Measurements from ENCODE around the gene CCDC122.

Gene CCDC122

GRCh38 chr13:43872181-43872580, 7.4 kb downstream of the CCDC122 start:
- Histone ChIP-seq H4K91ac (ENCODE audit: low read depth, low read length, poor library complexity) (no peak overlapping the region), H3K14ac (ENCODE audit: low read length) (no peak overlapping the region), H3K4me1 (ENCODE audit: control insufficient read depth in 2 of 2, insufficient read depth in 1 of 2, low read depth in 1 of 2, low read length in 2 of 2) (no peaks in the 10 kb centered on the region), H3K9ac (ENCODE audit: low read depth, low read length, poor library complexity) (no peak overlapping the region), H2BK5ac (ENCODE audit: low read length) (no peak overlapping the region), H3K27ac (replicated peaks; ENCODE audit: low read length) (no peak overlapping the region), H3K23ac (ENCODE audit: low read depth, low read length, poor library complexity) (no peak overlapping the region), H2BK15ac (ENCODE audit: low read length) (no peak overlapping the region), H3K4me2 (ENCODE audit: insufficient read depth, low read length, poor library complexity, severe bottlenecking) (no peak overlapping the region), H4K8ac (ENCODE audit: low read depth, low read length) (no peak overlapping the region), H3K27me3 (ENCODE audit: control insufficient read depth in 3 of 3, insufficient read depth in 3 of 3, low read depth in 1 of 3, low read length in 3 of 3) (no peaks in the 10 kb centered on the region), H3K9me3 (replicated peaks in 1 of 2; ENCODE audit: control insufficient read depth in 2 of 2, insufficient read depth in 1 of 2, low read depth in 1 of 2, low read length in 2 of 2) (no peaks in the 10 kb centered on the region), H3K79me1 (ENCODE audit: low read depth, low read length) (no peaks in the 10 kb centered on the region), H3K4ac (ENCODE audit: low read length) (no peak overlapping the region), H2AK5ac (ENCODE audit: low read depth, low read length) (no peak overlapping the region), H3K18ac (ENCODE audit: low read length) (no peak overlapping the region), H2AFZ (ENCODE audit: low read length) (no peak overlapping the region), H2BK120ac (ENCODE audit: low read depth, low read length) (no peak overlapping the region), H3K4me3 (ENCODE audit: low read length in 2 of 2) (no peak overlapping the region), H3K36me3 (replicated peaks in 1 of 2; ENCODE audit: control insufficient read depth in 2 of 2, insufficient read depth in 2 of 2, low read length in 2 of 2) (no peaks in the 10 kb centered on the region), H2BK12ac (ENCODE audit: low read length) (no peak overlapping the region)
- no peak for DNase-seq (ENCODE audit: low spot score)
- no CpG with 5 or more reads among the region's 1 CpG for WGBS, 2 donors (ENCODE audit: extremely low coverage in 2 of 2, insufficient read length in 2 of 2, insufficient replicate concordance in 1 of 2)

GRCh38 chr13:43865892-43866291, 13.6 kb downstream of the CCDC122 start:
- H2BK120ac ChIP-seq (ENCODE audit: low read depth, low read length), result no peak overlapping the region
- no peaks in the 10 kb centered on the region for H3K4me1 ChIP-seq (ENCODE audit: control insufficient read depth in 2 of 2, insufficient read depth in 1 of 2, low read depth in 1 of 2, low read length in 2 of 2)
- H2BK15ac ChIP-seq (ENCODE audit: low read length), result no peak overlapping the region
- no peak overlapping the region for H3K9ac ChIP-seq (ENCODE audit: low read depth, low read length, poor library complexity)
- no peak overlapping the region for H3K14ac ChIP-seq (ENCODE audit: low read length)
- H3K23ac ChIP-seq (ENCODE audit: low read depth, low read length, poor library complexity), result no peak overlapping the region
- no CpG with 5 or more reads among the region's 4 CpGs for WGBS, 2 donors (ENCODE audit: extremely low coverage in 2 of 2, insufficient read length in 2 of 2, insufficient replicate concordance in 1 of 2)
- no peak for DNase-seq (ENCODE audit: low spot score)
- H2AK5ac ChIP-seq (ENCODE audit: low read depth, low read length), result no peak overlapping the region
- H2BK5ac ChIP-seq (ENCODE audit: low read length), result no peak overlapping the region
- H3K9me3 ChIP-seq (replicated peaks in 1 of 2; ENCODE audit: control insufficient read depth in 2 of 2, insufficient read depth in 1 of 2, low read depth in 1 of 2, low read length in 2 of 2), result peaks cover 0 to 4% of the 10 kb centered on the region in 2 donors
- no peak overlapping the region for H4K8ac ChIP-seq (ENCODE audit: low read depth, low read length)
- H4K91ac ChIP-seq (ENCODE audit: low read depth, low read length, poor library complexity), result no peak overlapping the region
- no peak overlapping the region for H3K4me3 ChIP-seq (ENCODE audit: low read length in 2 of 2)
- no peak overlapping the region for H2AFZ ChIP-seq (ENCODE audit: low read length)
- H3K27ac ChIP-seq (replicated peaks; ENCODE audit: low read length), result no peak overlapping the region
- H3K79me1 ChIP-seq (ENCODE audit: low read depth, low read length), result no peaks in the 10 kb centered on the region
- H2BK12ac ChIP-seq (ENCODE audit: low read length), result no peak overlapping the region
- H3K18ac ChIP-seq (ENCODE audit: low read length), result no peak overlapping the region
- H3K4ac ChIP-seq (ENCODE audit: low read length), result no peak overlapping the region
- no peaks in the 10 kb centered on the region for H3K36me3 ChIP-seq (replicated peaks in 1 of 2; ENCODE audit: control insufficient read depth in 2 of 2, insufficient read depth in 2 of 2, low read length in 2 of 2)
- no peaks in the 10 kb centered on the region for H3K27me3 ChIP-seq (ENCODE audit: control insufficient read depth in 3 of 3, insufficient read depth in 3 of 3, low read depth in 1 of 3, low read length in 3 of 3)
- H3K4me2 ChIP-seq (ENCODE audit: insufficient read depth, low read length, poor library complexity, severe bottlenecking), result no peak overlapping the region

GRCh38 chr13:43864921-43865320, 14.6 kb downstream of the CCDC122 start:
- Histone ChIP-seq H3K9ac (ENCODE audit: low read depth, low read length, poor library complexity) (no peak overlapping the region), H3K18ac (ENCODE audit: low read length) (no peak overlapping the region), H3K4me2 (ENCODE audit: insufficient read depth, low read length, poor library complexity, severe bottlenecking) (no peak overlapping the region), H3K36me3 (replicated peaks in 1 of 2; ENCODE audit: control insufficient read depth in 2 of 2, insufficient read depth in 2 of 2, low read length in 2 of 2) (no peaks in the 10 kb centered on the region), H4K91ac (ENCODE audit: low read depth, low read length, poor library complexity) (no peak overlapping the region), H4K8ac (ENCODE audit: low read depth, low read length) (no peak overlapping the region), H3K27ac (replicated peaks; ENCODE audit: low read length) (no peak overlapping the region), H2BK5ac (ENCODE audit: low read length) (no peak overlapping the region), H2AFZ (ENCODE audit: low read length) (no peak overlapping the region), H3K4me1 (ENCODE audit: control insufficient read depth in 2 of 2, insufficient read depth in 1 of 2, low read depth in 1 of 2, low read length in 2 of 2) (no peaks in the 10 kb centered on the region), H3K4ac (ENCODE audit: low read length) (no peak overlapping the region), H2BK120ac (ENCODE audit: low read depth, low read length) (no peak overlapping the region), H3K4me3 (ENCODE audit: low read length in 2 of 2) (no peak overlapping the region), H3K27me3 (ENCODE audit: control insufficient read depth in 3 of 3, insufficient read depth in 3 of 3, low read depth in 1 of 3, low read length in 3 of 3) (no peaks in the 10 kb centered on the region), H3K23ac (ENCODE audit: low read depth, low read length, poor library complexity) (no peak overlapping the region), H2BK12ac (ENCODE audit: low read length) (no peak overlapping the region), H3K14ac (ENCODE audit: low read length) (no peak overlapping the region), H2BK15ac (ENCODE audit: low read length) (no peak overlapping the region), H2AK5ac (ENCODE audit: low read depth, low read length) (no peak overlapping the region), H3K9me3 (replicated peaks in 1 of 2; ENCODE audit: control insufficient read depth in 2 of 2, insufficient read depth in 1 of 2, low read depth in 1 of 2, low read length in 2 of 2) (peaks cover 0 to 4% of the 10 kb centered on the region in 2 donors), H3K79me1 (ENCODE audit: low read depth, low read length) (no peaks in the 10 kb centered on the region)
- no CpG with 5 or more reads among the region's 4 CpGs for WGBS, 2 donors (ENCODE audit: extremely low coverage in 2 of 2, insufficient read length in 2 of 2, insufficient replicate concordance in 1 of 2)
- no peak for DNase-seq (ENCODE audit: low spot score)

- Histone ChIP-seq H3K4me3 (ENCODE audit: low read length in 2 of 2) (no peak overlapping the region), H2AK5ac (ENCODE audit: low read depth, low read length) (no peak overlapping the region), H3K18ac (ENCODE audit: low read length) (no peak overlapping the region), H3K23ac (ENCODE audit: low read depth, low read length, poor library complexity) (no peak overlapping the region), H4K91ac (ENCODE audit: low read depth, low read length, poor library complexity) (no peak overlapping the region), H3K27ac (replicated peaks; ENCODE audit: low read length) (no peak overlapping the region), H3K9ac (ENCODE audit: low read depth, low read length, poor library complexity) (no peak overlapping the region), H4K8ac (ENCODE audit: low read depth, low read length) (no peak overlapping the region), H3K4me1 (ENCODE audit: control insufficient read depth in 2 of 2, insufficient read depth in 1 of 2, low read depth in 1 of 2, low read length in 2 of 2) (no peaks in the 10 kb centered on the region), H2BK120ac (ENCODE audit: low read depth, low read length) (no peak overlapping the region), H2BK15ac (ENCODE audit: low read length) (no peak overlapping the region), H3K27me3 (ENCODE audit: control insufficient read depth in 3 of 3, insufficient read depth in 3 of 3, low read depth in 1 of 3, low read length in 3 of 3) (no peaks in the 10 kb centered on the region), H2AFZ (ENCODE audit: low read length) (no peak overlapping the region), H3K79me1 (ENCODE audit: low read depth, low read length) (no peaks in the 10 kb centered on the region), H3K4me2 (ENCODE audit: insufficient read depth, low read length, poor library complexity, severe bottlenecking) (no peak overlapping the region), H2BK5ac (ENCODE audit: low read length) (no peak overlapping the region), H2BK12ac (ENCODE audit: low read length) (no peak overlapping the region), H3K36me3 (replicated peaks in 1 of 2; ENCODE audit: control insufficient read depth in 2 of 2, insufficient read depth in 2 of 2, low read length in 2 of 2) (no peaks in the 10 kb centered on the region), H3K14ac (ENCODE audit: low read length) (no peak overlapping the region), H3K9me3 (replicated peaks in 1 of 2; ENCODE audit: control insufficient read depth in 2 of 2, insufficient read depth in 1 of 2, low read depth in 1 of 2, low read length in 2 of 2) (peaks cover 0 to 4% of the 10 kb centered on the region in 2 donors), H3K4ac (ENCODE audit: low read length) (no peak overlapping the region)
- no peak for DNase-seq (ENCODE audit: low spot score)
- no CpG with 5 or more reads among the region's 1 CpG for WGBS, 2 donors (ENCODE audit: extremely low coverage in 2 of 2, insufficient read length in 2 of 2, insufficient replicate concordance in 1 of 2)
Measured at GRCh38 chr13:43861863-43862262, 17.7 kb downstream of the CCDC122 start.

All from neuronal stem cell (in vitro differentiated cells).